GM12892 (cell line): Measurements from ENCODE around the gene CCDC80.
A peak's percentile ranks its signal among the peaks of the same experiment; 100 is the strongest.
"Not testable (repeated sequence)": the region's sequence is repeated elsewhere in the genome, so short reads cannot be mapped to it uniquely, and the experiment has no call there.

Experiments
- DNase-seq: peaks from one replicate; pipeline ENCODE4 v3.0.0; 2011; ENCODE audit not compliant: insufficient read length
- FAIRE-seq: peaks from 2 replicates; lab custom pipeline; 2011; peaks lifted over from hg19 to GRCh38; lab: Jason Lieb, UNC
- POLR2A ChIP-seq: IDR thresholded peaks from 2 replicates; pipeline ENCODE4 v1.6.1; 2011; ENCODE audit warnings: low read depth, low read length, control low read depth
- POLR2AphosphoS5 ChIP-seq: IDR thresholded peaks from 2 replicates; pipeline ENCODE4 v1.6.1; 2011; ENCODE audit warnings: low read depth, low read length, control low read depth
- TAF1 ChIP-seq: IDR thresholded peaks from 2 replicates; pipeline ENCODE4 v1.6.1; 2011; ENCODE audit warnings: low read depth, mild to moderate bottlenecking, control low read depth, low read length, borderline replicate concordance

CCDC80 gene

GRCh38 chr3:112569265-112569664, 71.7 kb downstream of the CCDC80 start:
- DNase-seq: no peak
- no peak for FAIRE-seq
- TF ChIP-seq POLR2A (no peak), TAF1 (no peak), POLR2AphosphoS5 (no peak)

- no peak for TF ChIP-seq POLR2A
- TF ChIP-seq TAF1: no peak
- TF ChIP-seq POLR2AphosphoS5: no peak
- FAIRE-seq: no peak
- DNase-seq: no peak
Observed at GRCh38 chr3:112568642-112569041, 72.3 kb downstream of the CCDC80 start.

GRCh38 chr3:112564940-112565305, 76.0 kb downstream of the CCDC80 start:
- TF ChIP-seq TAF1 (no peak), POLR2AphosphoS5 (no peak), POLR2A (no peak)
- FAIRE-seq (no peak), DNase-seq (no peak)

- not testable (repeated sequence) for FAIRE-seq, DNase-seq
Observed at GRCh38 chr3:112564247-112564939, 76.5 kb downstream of the CCDC80 start.

- peak; percentile 82 for TF ChIP-seq POLR2A
- TF ChIP-seq TAF1: peak; percentile 47; the same call in 1 of the 2 replicates
- peak; percentile 84 for TF ChIP-seq POLR2AphosphoS5
- peak; percentile 69 for DNase-seq
- FAIRE-seq: peak; percentile 99
Observed at GRCh38 chr3:112561734-112562529, 79.0 kb downstream of the CCDC80 start, which contains the start of the genes ATG3 and SLC35A5. Gene ATG3, minus strand, starts transcription at chr3:112561962. Its CDS starts 434 bp downstream, at chr3:112561528. Gene SLC35A5, plus strand, starts transcription at chr3:112562045. Its CDS starts 1,359 bp downstream, at chr3:112563404.

- no peak for FAIRE-seq
Observed at GRCh38 chr3:112561484-112561733, 79.5 kb downstream of the CCDC80 start.

GRCh38 chr3:112560721-112561483, 80.0 kb downstream of the CCDC80 start:
- FAIRE-seq: no peak
- DNase-seq: peak; percentile 25
- TF ChIP-seq POLR2AphosphoS5: no peak; the same call in 1 of the 2 replicates
- TF ChIP-seq TAF1: no peak
- no peak for TF ChIP-seq POLR2A

More at GRCh38 chr3:112561484-112561733, 79.5 kb downstream of the CCDC80 start:
- peak; percentile 38 for DNase-seq
- TF ChIP-seq POLR2AphosphoS5 (no peak), TAF1 (no peak), POLR2A (no peak; the same call in 1 of the 2 replicates)

GRCh38 chr3:112560307-112560706, 80.6 kb downstream of the CCDC80 start:
- no peak for TF ChIP-seq POLR2A
- no peak for TF ChIP-seq POLR2AphosphoS5
- no peak for TF ChIP-seq TAF1
- FAIRE-seq (no peak), DNase-seq (no peak)

- DNase-seq (no peak), FAIRE-seq (no peak)
- no peak for TF ChIP-seq POLR2A
- no peak for TF ChIP-seq POLR2AphosphoS5
- TF ChIP-seq TAF1: no peak
Observed at GRCh38 chr3:112557976-112558375, 83.0 kb downstream of the CCDC80 start.

- TF ChIP-seq POLR2AphosphoS5: no peak
- no peak for TF ChIP-seq TAF1
- TF ChIP-seq POLR2A: no peak
- FAIRE-seq (no peak), DNase-seq (no peak)
Observed at GRCh38 chr3:112555535-112556170, 85.3 kb downstream of the CCDC80 start.

- no peak for DNase-seq
- TF ChIP-seq POLR2A: no peak
- TF ChIP-seq POLR2AphosphoS5: no peak
- TF ChIP-seq TAF1: no peak
Observed at GRCh38 chr3:112550859-112551258, 90.1 kb downstream of the CCDC80 start.

More at GRCh38 chr3:112550859-112551258, 90.1 kb downstream of the CCDC80 start:
- FAIRE-seq: peak; percentile 84
